K562 (cell line): ENCODE data around the gene CT45A3. TPM values are rescaled to one million over a fixed set of nuclear protein-coding genes. Genes with fewer than 3 reads are reported as not detected.
A peak's percentile ranks its signal among the peaks of the same experiment; 100 is the strongest.

Experiments
- ESRRA ChIP-seq: fragments of 450-650 bp; IDR thresholded peaks from 2 replicates; pipeline ENCODE4 v1.6.1; 2014; ENCODE audit warnings: low read depth, mild to moderate bottlenecking, moderate library complexity, borderline replicate concordance
- GTF2E2 ChIP-seq: fragments of 200-800 bp; sonication (Bioruptor generic); IDR thresholded peaks from 2 replicates; pipeline ENCODE4 v1.6.1; 2016; ENCODE audit warnings: missing genetic modification characterization, missing compliant biosample characterization
- HLTF ChIP-seq: fragments of 450-650 bp; IDR thresholded peaks from 2 replicates; pipeline ENCODE4 v1.6.1; 2016
- HMG20A ChIP-seq: fragments of 450-650 bp; formaldehyde crosslinking; conservative IDR thresholded peaks from 2 replicates; pipeline ENCODE4 v1.4.0; 2020; ENCODE audit warnings: mild to moderate bottlenecking, mixed read lengths
- MECOM ChIP-seq: fragments of 250-450 bp; sonication (Bioruptor Pico); IDR thresholded peaks from 2 replicates; pipeline ENCODE4 v1.8.0; 2022; ENCODE audit warnings: inconsistent platforms
- POLR2A ChIP-seq: fragments of 450-650 bp; conservative IDR thresholded peaks from 2 replicates; pipeline ENCODE4 v1.6.1; 2016
- PRMT5 ChIP-seq: sonication (generic); formaldehyde crosslinking; IDR thresholded peaks from 2 replicates; pipeline ENCODE4 v1.5.0; 2020; ENCODE audit warnings: missing genetic modification reagents
- RAD51 ChIP-seq: fragments of 450-650 bp; IDR thresholded peaks from 2 replicates; pipeline ENCODE4 v1.7.1; 2016; ENCODE audit warnings: low read depth, mild to moderate bottlenecking, borderline replicate concordance
- RB1 ChIP-seq: fragments of 450-650 bp; IDR thresholded peaks from 2 replicates; pipeline ENCODE4 v1.6.1; 2017; ENCODE audit warnings: low read depth, mild to moderate bottlenecking
- SETDB1 ChIP-seq: IDR thresholded peaks from one replicate; pipeline ENCODE4 v1.6.1; 2012; ENCODE audit warnings: low read length, control low read depth, inconsistent platforms
- TAF1 ChIP-seq: IDR thresholded peaks from 2 replicates; pipeline ENCODE4 v1.6.1; 2011; ENCODE audit warnings: mild to moderate bottlenecking, low read length, moderate library complexity; ENCODE audit not compliant: insufficient read depth, control insufficient read depth, severe bottlenecking; ENCODE audit errors: extremely low read depth
- TEAD2 ChIP-seq: fragments of 450-650 bp; IDR thresholded peaks from 2 replicates; pipeline ENCODE4 v1.6.1; 2016; ENCODE audit warnings: missing genetic modification characterization, control low read depth, missing compliant biosample characterization
- ZBTB7A ChIP-seq: IDR thresholded peaks from 2 replicates; pipeline ENCODE4 v1.6.1; 2011; ENCODE audit warnings: low read depth, mild to moderate bottlenecking, low read length, moderate library complexity, borderline replicate concordance; ENCODE audit not compliant: control insufficient read depth
- polyA plus RNA-seq, 8 experiments: library from polyadenylated mRNA; depleted of rRNA in 4 of 8; stranded (reverse) in 5 of 8; unstranded in 3 of 8; fragments of >200 nt; fragmentation: Nextera tagmentation in 2 of 8; fragmentation: Illumina TruSeq in 1 of 8; extraction: Ambion mirVana in 2 of 8; extraction: Trizol in 1 of 8; gene quantifications; 2 replicates each; pipeline versions ENCODE4 v1.2.1 to v1.2.3, GENCODE V29; 2011 to 2014; ENCODE audit warnings: inconsistent platforms in 1 of 8, missing spikeins in 1 of 8
- total RNA-seq, 7 experiments: library from RNA; depleted of rRNA in 6 of 7; stranded (reverse); fragments of >200 nt in 6 of 7; fragmentation: Illumina TruSeq in 2 of 7; extraction: Trizol in 2 of 7; gene quantifications; 2 replicates each; pipeline versions ENCODE4 v1.2.1 to v1.2.3, GENCODE V29; 2011 to 2021; ENCODE audit warnings: low replicate concordance in 1 of 7
- TF ChIP-seq, protein P1 (sequence below): IDR thresholded peaks from 2 replicates; pipeline ENCODE4 v1.6.1; 2014; ENCODE audit warnings: antibody characterized with exemption
- TF ChIP-seq, protein P2 (sequence below): fragments of 450-650 bp; IDR thresholded peaks from 2 replicates; pipeline ENCODE4 v1.6.1; 2017; ENCODE audit warnings: antibody characterized with exemption, mild to moderate bottlenecking
- TF ChIP-seq, protein P3 (sequence below): fragments of 450-650 bp; IDR thresholded peaks from 2 replicates; pipeline ENCODE4 v1.7.1; 2018; ENCODE audit warnings: mild to moderate bottlenecking, low read depth; ENCODE audit not compliant: partially characterized antibody
- TF ChIP-seq, protein P4 (sequence below): sonication (generic); formaldehyde crosslinking; IDR thresholded peaks from 2 replicates; pipeline ENCODE4 v1.8.1; 2023; ENCODE audit warnings: mild to moderate bottlenecking, missing genetic modification reagents

Gene CT45A3
- total and polyA plus RNA-seq, 9 of the 15 experiments (the other 6 are each of a cell fraction or from before 2014, with no cell fraction given) = 0.13 to 3.2 (median 0.84) TPM; not detected in 1

DNA sequence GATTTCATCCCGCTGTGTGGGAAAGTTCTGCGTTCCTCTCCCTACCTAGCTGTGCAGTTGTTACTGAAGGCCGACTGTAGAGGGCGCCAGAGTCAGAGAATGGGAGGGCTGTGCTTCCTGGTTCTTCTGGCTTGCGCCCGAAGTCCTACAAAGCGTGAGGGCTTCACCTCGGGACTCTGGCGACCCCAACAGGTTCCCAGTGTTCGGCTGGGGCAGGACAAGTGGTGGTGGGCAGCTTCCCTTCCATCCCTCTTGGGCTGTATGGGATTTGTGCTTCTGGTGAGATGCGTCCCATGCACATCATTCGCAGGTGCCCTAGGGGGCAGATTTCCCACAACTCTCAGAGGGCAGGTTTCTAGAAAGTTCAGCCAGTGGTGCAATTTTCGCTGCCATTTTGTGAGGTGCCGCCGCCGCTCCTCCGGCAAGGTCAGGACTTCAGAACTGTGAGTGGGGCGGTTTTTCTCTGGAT is 27.3 kb downstream of the CT45A3 start (continued):
- TF ChIP-seq ESRRA (peak; percentile 53; the same call in 1 of the 2 replicates), PRMT5 (CRISPR knock-in tag) (no peak), ZBTB7A (peak; percentile 31; the same call in 1 of the 2 replicates), RB1 (0 out of 2 replicates have a peak, but pooled peaks have one; percentile 33), MECOM (no peak), POLR2A (0 out of 2 replicates have a peak, but pooled peaks have one; percentile 39), GTF2E2 (tag) (no peak), TEAD2 (tag) (no peak), TAF1 (peak; percentile 22), HLTF (no peak), RAD51 (no peak), SETDB1 (no peak), HMG20A (CRISPR knock-in tag) (no peak)
- TF ChIP-seq, protein P1, sequence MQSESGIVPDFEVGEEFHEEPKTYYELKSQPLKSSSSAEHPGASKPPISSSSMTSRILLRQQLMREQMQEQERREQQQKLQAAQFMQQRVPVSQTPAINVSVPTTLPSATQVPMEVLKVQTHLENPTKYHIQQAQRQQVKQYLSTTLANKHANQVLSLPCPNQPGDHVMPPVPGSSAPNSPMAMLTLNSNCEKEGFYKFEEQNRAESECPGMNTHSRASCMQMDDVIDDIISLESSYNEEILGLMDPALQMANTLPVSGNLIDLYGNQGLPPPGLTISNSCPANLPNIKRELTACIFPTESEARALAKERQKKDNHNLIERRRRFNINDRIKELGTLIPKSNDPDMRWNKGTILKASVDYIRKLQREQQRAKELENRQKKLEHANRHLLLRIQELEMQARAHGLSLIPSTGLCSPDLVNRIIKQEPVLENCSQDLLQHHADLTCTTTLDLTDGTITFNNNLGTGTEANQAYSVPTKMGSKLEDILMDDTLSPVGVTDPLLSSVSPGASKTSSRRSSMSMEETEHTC = no peak
- TF ChIP-seq, protein P2, sequence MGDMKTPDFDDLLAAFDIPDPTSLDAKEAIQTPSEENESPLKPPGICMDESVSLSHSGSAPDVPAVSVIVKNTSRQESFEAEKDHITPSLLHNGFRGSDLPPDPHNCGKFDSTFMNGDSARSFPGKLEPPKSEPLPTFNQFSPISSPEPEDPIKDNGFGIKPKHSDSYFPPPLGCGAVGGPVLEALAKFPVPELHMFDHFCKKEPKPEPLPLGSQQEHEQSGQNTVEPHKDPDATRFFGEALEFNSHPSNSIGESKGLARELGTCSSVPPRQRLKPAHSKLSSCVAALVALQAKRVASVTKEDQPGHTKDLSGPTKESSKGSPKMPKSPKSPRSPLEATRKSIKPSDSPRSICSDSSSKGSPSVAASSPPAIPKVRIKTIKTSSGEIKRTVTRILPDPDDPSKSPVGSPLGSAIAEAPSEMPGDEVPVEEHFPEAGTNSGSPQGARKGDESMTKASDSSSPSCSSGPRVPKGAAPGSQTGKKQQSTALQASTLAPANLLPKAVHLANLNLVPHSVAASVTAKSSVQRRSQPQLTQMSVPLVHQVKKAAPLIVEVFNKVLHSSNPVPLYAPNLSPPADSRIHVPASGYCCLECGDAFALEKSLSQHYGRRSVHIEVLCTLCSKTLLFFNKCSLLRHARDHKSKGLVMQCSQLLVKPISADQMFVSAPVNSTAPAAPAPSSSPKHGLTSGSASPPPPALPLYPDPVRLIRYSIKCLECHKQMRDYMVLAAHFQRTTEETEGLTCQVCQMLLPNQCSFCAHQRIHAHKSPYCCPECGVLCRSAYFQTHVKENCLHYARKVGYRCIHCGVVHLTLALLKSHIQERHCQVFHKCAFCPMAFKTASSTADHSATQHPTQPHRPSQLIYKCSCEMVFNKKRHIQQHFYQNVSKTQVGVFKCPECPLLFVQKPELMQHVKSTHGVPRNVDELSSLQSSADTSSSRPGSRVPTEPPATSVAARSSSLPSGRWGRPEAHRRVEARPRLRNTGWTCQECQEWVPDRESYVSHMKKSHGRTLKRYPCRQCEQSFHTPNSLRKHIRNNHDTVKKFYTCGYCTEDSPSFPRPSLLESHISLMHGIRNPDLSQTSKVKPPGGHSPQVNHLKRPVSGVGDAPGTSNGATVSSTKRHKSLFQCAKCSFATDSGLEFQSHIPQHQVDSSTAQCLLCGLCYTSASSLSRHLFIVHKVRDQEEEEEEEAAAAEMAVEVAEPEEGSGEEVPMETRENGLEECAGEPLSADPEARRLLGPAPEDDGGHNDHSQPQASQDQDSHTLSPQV = no peak
- TF ChIP-seq, protein P3, sequence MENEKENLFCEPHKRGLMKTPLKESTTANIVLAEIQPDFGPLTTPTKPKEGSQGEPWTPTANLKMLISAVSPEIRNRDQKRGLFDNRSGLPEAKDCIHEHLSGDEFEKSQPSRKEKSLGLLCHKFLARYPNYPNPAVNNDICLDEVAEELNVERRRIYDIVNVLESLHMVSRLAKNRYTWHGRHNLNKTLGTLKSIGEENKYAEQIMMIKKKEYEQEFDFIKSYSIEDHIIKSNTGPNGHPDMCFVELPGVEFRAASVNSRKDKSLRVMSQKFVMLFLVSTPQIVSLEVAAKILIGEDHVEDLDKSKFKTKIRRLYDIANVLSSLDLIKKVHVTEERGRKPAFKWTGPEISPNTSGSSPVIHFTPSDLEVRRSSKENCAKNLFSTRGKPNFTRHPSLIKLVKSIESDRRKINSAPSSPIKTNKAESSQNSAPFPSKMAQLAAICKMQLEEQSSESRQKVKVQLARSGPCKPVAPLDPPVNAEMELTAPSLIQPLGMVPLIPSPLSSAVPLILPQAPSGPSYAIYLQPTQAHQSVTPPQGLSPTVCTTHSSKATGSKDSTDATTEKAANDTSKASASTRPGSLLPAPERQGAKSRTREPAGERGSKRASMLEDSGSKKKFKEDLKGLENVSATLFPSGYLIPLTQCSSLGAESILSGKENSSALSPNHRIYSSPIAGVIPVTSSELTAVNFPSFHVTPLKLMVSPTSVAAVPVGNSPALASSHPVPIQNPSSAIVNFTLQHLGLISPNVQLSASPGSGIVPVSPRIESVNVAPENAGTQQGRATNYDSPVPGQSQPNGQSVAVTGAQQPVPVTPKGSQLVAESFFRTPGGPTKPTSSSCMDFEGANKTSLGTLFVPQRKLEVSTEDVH = no peak
- TF ChIP-seq, protein P4, sequence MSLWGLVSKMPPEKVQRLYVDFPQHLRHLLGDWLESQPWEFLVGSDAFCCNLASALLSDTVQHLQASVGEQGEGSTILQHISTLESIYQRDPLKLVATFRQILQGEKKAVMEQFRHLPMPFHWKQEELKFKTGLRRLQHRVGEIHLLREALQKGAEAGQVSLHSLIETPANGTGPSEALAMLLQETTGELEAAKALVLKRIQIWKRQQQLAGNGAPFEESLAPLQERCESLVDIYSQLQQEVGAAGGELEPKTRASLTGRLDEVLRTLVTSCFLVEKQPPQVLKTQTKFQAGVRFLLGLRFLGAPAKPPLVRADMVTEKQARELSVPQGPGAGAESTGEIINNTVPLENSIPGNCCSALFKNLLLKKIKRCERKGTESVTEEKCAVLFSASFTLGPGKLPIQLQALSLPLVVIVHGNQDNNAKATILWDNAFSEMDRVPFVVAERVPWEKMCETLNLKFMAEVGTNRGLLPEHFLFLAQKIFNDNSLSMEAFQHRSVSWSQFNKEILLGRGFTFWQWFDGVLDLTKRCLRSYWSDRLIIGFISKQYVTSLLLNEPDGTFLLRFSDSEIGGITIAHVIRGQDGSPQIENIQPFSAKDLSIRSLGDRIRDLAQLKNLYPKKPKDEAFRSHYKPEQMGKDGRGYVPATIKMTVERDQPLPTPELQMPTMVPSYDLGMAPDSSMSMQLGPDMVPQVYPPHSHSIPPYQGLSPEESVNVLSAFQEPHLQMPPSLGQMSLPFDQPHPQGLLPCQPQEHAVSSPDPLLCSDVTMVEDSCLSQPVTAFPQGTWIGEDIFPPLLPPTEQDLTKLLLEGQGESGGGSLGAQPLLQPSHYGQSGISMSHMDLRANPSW (CRISPR knock-in tag) = no peak
